OCI-M2 (cell line): Measurements from ENCODE around the gene RNF19B.

ENCODE experiments used
- DNase-seq: peaks from one replicate; lab custom pipeline; 2025; ENCODE audit not compliant: unreplicated experiment; lab: John Stamatoyannopoulos, UW

Gene RNF19B

GRCh38 chr1:32969566-32969965, 5.0 kb upstream of the RNF19B start:
- no peak for DNase-seq

- no peak for DNase-seq
Measured at GRCh38 chr1:32967888-32968568, 3.4 kb upstream of the RNF19B start.

GRCh38 chr1:32966900-32967299, 2.3 kb upstream of the RNF19B start:
- DNase-seq: no peak

GRCh38 chr1:32965251-32965747, 690 bp upstream of the RNF19B start:
- DNase-seq: no peak

GRCh38 chr1:32963746-32964460, 706 bp downstream of the RNF19B start:
- no peak for DNase-seq

GRCh38 chr1:32962248-32962896, 2.2 kb downstream of the RNF19B start:
- DNase-seq: no peak

GRCh38 chr1:32960819-32961355, 3.7 kb downstream of the RNF19B start:
- DNase-seq: no peak

- no peak for DNase-seq
Measured at GRCh38 chr1:32960342-32960741, 4.3 kb downstream of the RNF19B start.

GRCh38 chr1:32958827-32959226, 5.8 kb downstream of the RNF19B start:
- DNase-seq: no peak

GRCh38 chr1:32957017-32957416, 7.6 kb downstream of the RNF19B start:
- DNase-seq: no peak

GRCh38 chr1:32954168-32954567, 10.4 kb downstream of the RNF19B start:
- DNase-seq: no peak

- no peak for DNase-seq
Measured at GRCh38 chr1:32953495-32953894, 11.1 kb downstream of the RNF19B start.

- DNase-seq: no peak
Measured at GRCh38 chr1:32949519-32949918, 15.1 kb downstream of the RNF19B start.

GRCh38 chr1:32948905-32949304, 15.7 kb downstream of the RNF19B start:
- DNase-seq: no peak

GRCh38 chr1:32948390-32948722, 16.3 kb downstream of the RNF19B start:
- DNase-seq: no peak

GRCh38 chr1:32947669-32948389, 16.8 kb downstream of the RNF19B start:
- DNase-seq: no peak

GRCh38 chr1:32946413-32946812, 18.2 kb downstream of the RNF19B start:
- DNase-seq: no peak

- no peak for DNase-seq
Measured at GRCh38 chr1:32944180-32944579, 20.4 kb downstream of the RNF19B start.

- DNase-seq: no peak
Measured at GRCh38 chr1:32939655-32940371, 24.8 kb downstream of the RNF19B start.

- no peak for DNase-seq
Measured at GRCh38 chr1:32937061-32937460, 27.5 kb downstream of the RNF19B start.

- DNase-seq: no peak
Measured at GRCh38 chr1:32934535-32934934, 30.1 kb downstream of the RNF19B start.
